ENCODE measurements around the gene TMED1.

Gene TMED1

DNA sequence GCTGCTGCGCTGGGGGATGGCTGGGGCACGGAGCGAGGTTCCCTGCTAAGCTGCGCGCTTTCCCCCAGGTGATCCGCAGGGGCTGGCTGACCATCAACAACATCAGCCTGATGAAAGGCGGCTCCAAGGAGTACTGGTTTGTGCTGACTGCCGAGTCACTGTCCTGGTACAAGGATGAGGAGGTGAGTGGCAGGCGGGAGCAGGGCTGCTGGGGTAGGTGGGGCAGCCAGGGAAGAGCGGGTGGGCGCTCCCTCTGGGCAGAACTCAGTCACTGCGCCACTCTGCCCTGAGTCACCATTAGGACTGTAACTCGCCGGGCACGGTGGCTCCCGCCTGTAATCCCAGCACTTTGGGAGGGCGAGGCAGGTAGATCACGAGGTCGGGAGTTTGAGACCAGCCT lies 23.8 kb downstream of the TMED1 start:
- Histone ChIP-seq H3K9ac (ENCODE audit: low read depth, low read length) (no peak overlapping the region), H3K27me3 (ENCODE audit: control insufficient read depth, insufficient read depth, low read length) (no peaks in the 10 kb centered on the region), H3K4me1 (ENCODE audit: control insufficient read depth, insufficient read depth, low read length) (no peaks in the 10 kb centered on the region), H3K36me3 (ENCODE audit: control insufficient read depth, insufficient read depth, low read length) (peaks cover 29% of the 10 kb centered on the region), H3K4me3 (ENCODE audit: low read depth, low read length) (no peak overlapping the region), H3K9me3 (ENCODE audit: control insufficient read depth, insufficient read depth, low read length) (no peaks in the 10 kb centered on the region)

DNA sequence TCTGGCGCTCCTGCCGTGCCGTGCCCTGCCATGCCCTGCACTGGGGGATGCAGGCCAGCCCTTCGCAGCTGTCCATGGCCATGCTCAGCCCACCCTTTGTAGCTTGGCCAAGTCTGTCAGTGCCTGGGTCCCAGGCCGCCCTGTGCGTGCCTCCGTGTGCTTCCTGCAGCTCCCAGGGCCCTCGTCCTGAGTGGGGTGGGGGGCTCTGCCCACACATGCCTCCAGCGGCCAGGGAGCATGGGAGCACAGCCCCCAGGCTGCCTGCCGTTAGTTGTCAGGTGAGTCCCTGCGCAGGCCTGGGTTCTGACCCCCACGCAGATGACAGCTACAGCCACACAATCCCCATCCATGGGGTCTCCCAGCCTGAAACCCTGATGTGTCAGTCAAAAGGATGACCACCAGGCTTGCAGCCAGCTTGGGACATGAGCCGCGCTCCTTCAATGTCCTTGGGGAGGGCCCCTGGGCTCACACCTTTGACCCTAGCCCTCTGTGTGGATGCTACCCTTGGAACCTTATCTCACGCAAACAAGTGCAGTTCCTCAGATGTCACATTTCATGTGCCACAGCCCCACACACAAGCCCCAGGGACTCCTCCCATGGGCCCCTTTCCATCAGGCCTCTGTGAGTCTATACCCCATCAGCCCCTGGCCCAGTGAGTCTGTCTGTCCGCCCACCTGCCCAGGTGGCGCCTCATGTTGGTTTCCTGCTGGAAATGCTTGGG lies 24.5 kb downstream of the TMED1 start:
- Histone ChIP-seq H3K4me1 (ENCODE audit: control insufficient read depth, insufficient read depth, low read length) (no peaks in the 10 kb centered on the region), H3K9ac (ENCODE audit: low read depth, low read length) (no peak overlapping the region), H3K4me3 (ENCODE audit: low read depth, low read length) (no peak overlapping the region), H3K36me3 (ENCODE audit: control insufficient read depth, insufficient read depth, low read length) (peaks cover 27% of the 10 kb centered on the region), H3K27me3 (ENCODE audit: control insufficient read depth, insufficient read depth, low read length) (no peaks in the 10 kb centered on the region), H3K9me3 (ENCODE audit: control insufficient read depth, insufficient read depth, low read length) (no peaks in the 10 kb centered on the region)

DNA sequence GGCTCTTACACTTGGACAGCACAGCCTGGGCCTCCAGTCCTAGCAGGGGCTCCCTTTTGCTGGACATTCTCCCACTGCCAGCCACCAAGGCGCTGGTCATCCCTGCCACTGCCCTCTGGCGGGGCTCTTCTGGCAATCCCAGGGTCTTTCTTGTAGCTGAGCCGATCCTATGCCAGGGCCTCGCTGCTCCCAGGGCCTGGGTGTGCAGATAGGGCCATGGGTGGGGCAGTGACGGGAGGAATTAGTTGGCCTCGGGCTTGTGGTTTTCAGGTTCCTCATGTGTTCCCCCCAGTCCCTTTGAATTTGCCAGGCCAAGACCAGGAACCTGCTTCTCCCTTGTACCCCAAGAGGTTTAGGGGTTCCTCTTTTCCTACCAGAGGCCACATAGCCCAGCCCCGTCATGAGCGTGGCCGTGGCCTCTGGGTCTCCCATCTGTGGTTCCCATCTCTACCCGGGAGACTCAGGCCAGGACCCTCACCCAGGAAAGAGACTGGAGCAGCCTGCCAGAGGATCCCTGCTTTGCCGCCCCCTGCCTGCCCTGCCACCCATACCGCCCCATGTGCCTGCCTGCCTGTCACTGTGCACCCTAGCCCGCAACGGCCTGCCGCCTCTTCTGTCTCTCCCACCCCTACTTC lies 26.2 kb downstream of the TMED1 start:
- Histone ChIP-seq H3K9ac (ENCODE audit: low read depth, low read length) (no peak overlapping the region), H3K4me3 (ENCODE audit: low read depth, low read length) (no peak overlapping the region), H3K4me1 (ENCODE audit: control insufficient read depth, insufficient read depth, low read length) (no peaks in the 10 kb centered on the region), H3K27me3 (ENCODE audit: control insufficient read depth, insufficient read depth, low read length) (no peaks in the 10 kb centered on the region), H3K36me3 (ENCODE audit: control insufficient read depth, insufficient read depth, low read length) (peaks cover 32% of the 10 kb centered on the region), H3K9me3 (ENCODE audit: control insufficient read depth, insufficient read depth, low read length) (no peaks in the 10 kb centered on the region)

DNA sequence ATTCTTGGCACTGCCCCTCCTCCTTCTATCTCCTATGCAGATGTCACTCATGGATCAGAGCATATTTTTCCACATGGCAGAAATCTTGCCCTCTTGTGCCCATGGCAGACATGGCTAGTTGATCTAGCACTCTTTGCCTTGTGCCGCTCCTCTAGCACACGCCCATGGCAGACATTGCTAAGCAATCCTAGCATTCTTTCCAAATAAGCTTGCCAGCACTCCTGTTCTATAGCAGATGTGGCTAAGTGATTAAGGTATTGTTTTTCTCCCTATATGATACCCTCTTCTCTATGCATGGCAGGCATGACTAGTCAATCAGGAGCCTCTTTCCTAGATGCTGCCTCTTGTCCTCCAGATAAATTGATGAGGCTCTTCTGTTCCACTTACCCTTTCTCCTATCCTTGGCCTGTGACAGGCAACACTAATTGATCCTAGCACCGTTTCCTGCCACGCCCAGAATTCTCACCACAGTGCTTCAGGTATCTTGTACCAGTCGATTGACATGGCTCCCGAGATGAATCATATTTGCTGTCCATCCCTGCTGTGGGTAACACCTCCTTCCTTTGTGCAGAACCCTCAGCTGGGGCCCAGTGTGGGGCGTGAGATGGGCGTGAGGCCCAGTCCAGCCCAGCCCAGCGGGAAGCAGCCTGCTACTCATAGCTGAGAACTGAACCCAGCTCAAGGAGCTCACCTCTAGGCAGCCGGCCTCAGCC lies 26.9 kb downstream of the TMED1 start:
- Histone ChIP-seq H3K4me1 (ENCODE audit: control insufficient read depth, insufficient read depth, low read length) (no peaks in the 10 kb centered on the region), H3K36me3 (ENCODE audit: control insufficient read depth, insufficient read depth, low read length) (peaks cover 32% of the 10 kb centered on the region), H3K9ac (ENCODE audit: low read depth, low read length) (no peak overlapping the region), H3K27me3 (ENCODE audit: control insufficient read depth, insufficient read depth, low read length) (no peaks in the 10 kb centered on the region), H3K9me3 (ENCODE audit: control insufficient read depth, insufficient read depth, low read length) (no peaks in the 10 kb centered on the region), H3K4me3 (ENCODE audit: low read depth, low read length) (no peak overlapping the region)

DNA sequence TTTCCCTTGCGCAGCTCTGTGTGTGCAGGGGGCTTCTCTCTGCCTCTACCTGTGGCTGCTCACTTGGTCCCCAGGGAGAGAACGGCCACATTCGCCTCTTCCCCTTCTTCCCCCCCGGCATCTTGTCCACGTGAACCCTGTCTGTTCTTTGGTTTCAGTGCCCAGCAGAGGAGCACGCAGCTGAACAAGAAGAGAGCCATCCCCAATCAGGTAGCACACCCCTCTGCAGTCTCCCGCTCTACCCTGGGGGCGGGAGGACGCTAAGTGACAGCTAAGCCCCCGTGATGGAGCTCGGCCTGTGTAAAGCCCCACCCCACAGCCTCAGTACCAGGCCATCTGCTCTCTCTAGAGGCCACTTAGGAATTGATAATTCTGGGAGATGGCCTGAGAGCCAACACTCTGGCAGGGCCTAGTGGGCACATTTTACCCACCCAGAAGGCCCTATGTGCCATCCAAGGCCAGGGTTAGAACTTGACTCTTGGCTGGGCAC lies 30.2 kb downstream of the TMED1 start:
- no peaks in the 10 kb centered on the region for H3K4me1 ChIP-seq (ENCODE audit: control insufficient read depth, insufficient read depth, low read length)
- H3K4me3 ChIP-seq (ENCODE audit: low read depth, low read length), result no peak overlapping the region
- peaks cover 35% of the 10 kb centered on the region for H3K36me3 ChIP-seq (ENCODE audit: control insufficient read depth, insufficient read depth, low read length)
- H3K9ac ChIP-seq (ENCODE audit: low read depth, low read length), result no peak overlapping the region
- H3K9me3 ChIP-seq (ENCODE audit: control insufficient read depth, insufficient read depth, low read length), result no peaks in the 10 kb centered on the region
- no peaks in the 10 kb centered on the region for H3K27me3 ChIP-seq (ENCODE audit: control insufficient read depth, insufficient read depth, low read length)

DNA sequence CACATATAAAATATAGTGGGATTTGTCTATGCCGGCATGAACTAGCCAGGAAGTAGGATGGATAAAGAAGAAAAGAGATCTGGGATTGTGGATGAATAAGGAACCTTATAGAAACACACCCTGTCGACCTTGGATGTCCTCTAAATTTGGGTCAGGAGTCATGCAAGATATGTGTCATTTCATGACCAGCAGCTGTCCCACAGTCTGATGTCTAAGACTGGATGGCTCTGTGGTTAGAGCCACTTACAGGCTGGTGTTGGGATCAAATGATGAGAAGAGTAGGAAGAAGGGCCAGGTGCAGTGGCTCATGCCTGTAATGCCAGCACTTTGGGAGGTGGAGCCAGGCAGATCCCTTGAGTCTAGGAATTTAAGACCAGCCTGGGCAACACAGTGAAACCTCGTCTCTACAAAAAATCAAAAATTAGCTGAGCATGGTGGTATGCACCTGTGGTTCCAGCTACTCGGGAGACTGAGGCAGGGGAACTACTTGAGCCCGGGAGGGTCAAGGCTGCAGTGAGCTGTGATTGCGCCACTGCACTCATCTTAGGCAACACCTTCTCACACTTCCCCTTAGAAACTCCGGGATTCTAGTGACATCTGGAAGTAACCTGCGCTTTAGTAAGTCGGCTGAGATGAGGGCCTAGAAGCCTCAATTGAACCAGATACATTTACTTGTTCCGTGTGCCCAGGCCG lies 30.8 kb downstream of the TMED1 start:
- no peaks in the 10 kb centered on the region for H3K4me1 ChIP-seq (ENCODE audit: control insufficient read depth, insufficient read depth, low read length)
- H3K9ac ChIP-seq (ENCODE audit: low read depth, low read length), result no peak overlapping the region
- no peaks in the 10 kb centered on the region for H3K9me3 ChIP-seq (ENCODE audit: control insufficient read depth, insufficient read depth, low read length)
- no peaks in the 10 kb centered on the region for H3K27me3 ChIP-seq (ENCODE audit: control insufficient read depth, insufficient read depth, low read length)
- H3K36me3 ChIP-seq (ENCODE audit: control insufficient read depth, insufficient read depth, low read length), result peaks cover 36% of the 10 kb centered on the region
- no peak overlapping the region for H3K4me3 ChIP-seq (ENCODE audit: low read depth, low read length)

DNA sequence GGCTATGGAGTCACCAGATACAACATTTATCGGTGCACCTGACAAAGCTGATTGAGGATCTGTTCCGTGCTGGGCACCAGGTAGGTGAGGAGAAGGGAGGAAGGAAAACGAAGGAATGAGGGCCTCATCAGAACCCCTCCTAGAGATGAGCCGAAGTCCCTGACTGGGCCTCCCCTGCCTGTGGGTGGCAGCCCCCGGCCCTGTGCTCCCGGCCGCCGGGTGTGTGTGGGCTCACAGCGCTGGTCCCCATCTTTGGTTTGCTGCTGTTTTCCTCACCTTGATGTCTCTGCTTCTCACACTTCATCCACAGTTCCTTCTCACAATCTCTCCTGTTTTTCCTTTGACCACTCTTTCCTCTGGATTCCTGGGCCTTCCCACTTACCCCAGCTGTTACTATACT lies 32.8 kb downstream of the TMED1 start:
- no peak overlapping the region for H3K4me3 ChIP-seq (ENCODE audit: low read depth, low read length)
- H3K27me3 ChIP-seq (ENCODE audit: control insufficient read depth, insufficient read depth, low read length), result no peaks in the 10 kb centered on the region
- H3K9me3 ChIP-seq (ENCODE audit: control insufficient read depth, insufficient read depth, low read length), result no peaks in the 10 kb centered on the region
- H3K9ac ChIP-seq (ENCODE audit: low read depth, low read length), result no peak overlapping the region
- H3K4me1 ChIP-seq (ENCODE audit: control insufficient read depth, insufficient read depth, low read length), result no peaks in the 10 kb centered on the region
- peaks cover 26% of the 10 kb centered on the region for H3K36me3 ChIP-seq (ENCODE audit: control insufficient read depth, insufficient read depth, low read length)

DNA sequence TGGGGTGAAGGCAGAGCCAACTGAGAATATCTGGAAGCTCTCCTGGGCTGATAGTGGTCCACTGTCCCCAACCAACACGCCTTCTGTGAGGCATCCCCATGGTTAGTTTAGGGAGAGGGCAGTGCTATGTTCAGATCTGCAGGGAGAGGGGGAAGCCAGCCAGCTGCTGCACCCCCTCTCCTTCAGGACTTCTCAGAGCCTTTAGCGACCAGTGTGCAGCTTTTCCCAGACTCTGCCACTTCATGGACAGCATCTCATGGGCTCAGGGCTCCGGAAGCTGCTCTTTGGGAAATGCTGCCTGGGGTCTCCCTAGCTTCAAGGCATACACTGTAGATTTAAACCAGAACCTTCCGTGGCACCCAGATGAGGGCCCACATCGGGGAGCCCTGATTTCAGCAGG lies 33.5 kb downstream of the TMED1 start:
- no peak overlapping the region for H3K4me3 ChIP-seq (ENCODE audit: low read depth, low read length)
- no peak overlapping the region for H3K9ac ChIP-seq (ENCODE audit: low read depth, low read length)
- no peaks in the 10 kb centered on the region for H3K4me1 ChIP-seq (ENCODE audit: control insufficient read depth, insufficient read depth, low read length)
- no peaks in the 10 kb centered on the region for H3K27me3 ChIP-seq (ENCODE audit: control insufficient read depth, insufficient read depth, low read length)
- H3K36me3 ChIP-seq (ENCODE audit: control insufficient read depth, insufficient read depth, low read length), result peaks cover 29% of the 10 kb centered on the region
- H3K9me3 ChIP-seq (ENCODE audit: control insufficient read depth, insufficient read depth, low read length), result no peaks in the 10 kb centered on the region

DNA sequence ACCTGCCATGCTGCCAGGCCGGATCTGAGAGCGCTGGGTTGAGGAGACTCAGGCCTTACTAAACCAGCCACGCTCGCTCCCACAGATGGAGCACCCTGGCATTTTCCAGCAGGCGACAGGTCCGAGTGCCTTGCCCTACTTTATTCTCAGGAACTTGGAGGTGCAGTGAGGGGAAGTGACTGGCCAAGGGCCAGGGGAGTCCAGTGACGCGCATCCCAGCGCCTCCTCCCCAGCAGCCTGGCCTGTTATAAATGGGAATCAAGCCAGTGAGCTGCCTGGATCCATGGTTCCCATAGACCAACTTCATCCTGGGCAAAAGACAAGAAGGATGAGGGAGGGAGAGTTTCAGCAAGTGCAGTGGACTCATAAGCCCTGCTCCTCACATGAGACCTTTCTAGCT lies 35.5 kb downstream of the TMED1 start:
- Histone ChIP-seq H3K9me3 (ENCODE audit: control insufficient read depth, insufficient read depth, low read length) (no peaks in the 10 kb centered on the region), H3K36me3 (ENCODE audit: control insufficient read depth, insufficient read depth, low read length) (peaks cover 32% of the 10 kb centered on the region), H3K27me3 (ENCODE audit: control insufficient read depth, insufficient read depth, low read length) (no peaks in the 10 kb centered on the region), H3K4me3 (ENCODE audit: low read depth, low read length) (no peak overlapping the region), H3K4me1 (ENCODE audit: control insufficient read depth, insufficient read depth, low read length) (no peaks in the 10 kb centered on the region), H3K9ac (ENCODE audit: low read depth, low read length) (no peak overlapping the region)

DNA sequence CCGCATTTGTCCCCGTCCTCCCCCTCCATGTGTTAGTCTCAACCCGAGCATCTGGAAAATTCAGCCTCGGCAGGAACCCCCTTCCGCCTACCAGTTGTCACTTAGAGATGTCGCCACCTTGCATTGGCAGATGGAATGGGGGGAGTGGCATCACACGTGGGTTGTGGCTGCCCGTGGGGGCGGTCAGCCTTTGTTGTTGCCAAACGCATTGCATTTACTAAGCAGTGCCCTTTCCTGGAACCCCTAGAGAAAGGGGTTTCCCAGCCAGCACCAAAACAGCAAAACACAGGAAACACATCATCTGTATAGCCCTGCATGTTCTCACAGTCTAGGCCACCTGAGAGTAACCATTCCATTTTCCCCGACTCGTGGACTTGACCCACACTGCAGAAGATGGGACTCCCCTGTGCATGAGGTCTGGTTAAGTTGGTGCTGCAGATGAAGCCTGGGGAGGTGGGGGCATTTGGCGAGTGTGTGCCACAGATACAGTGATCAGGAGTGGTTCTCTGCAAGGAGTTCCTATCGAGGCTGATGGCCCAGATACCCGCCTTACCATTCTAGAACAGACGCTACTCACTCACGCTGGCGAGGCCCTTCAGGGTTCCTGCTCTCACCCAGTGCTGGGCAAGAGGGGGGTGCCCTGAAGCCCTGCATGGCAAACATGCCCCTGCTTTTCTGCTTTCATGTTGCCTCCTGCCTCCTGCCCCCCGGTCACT lies 38.3 kb downstream of the TMED1 start:
- Histone ChIP-seq H3K4me1 (ENCODE audit: control insufficient read depth, insufficient read depth, low read length) (no peaks in the 10 kb centered on the region), H3K9me3 (ENCODE audit: control insufficient read depth, insufficient read depth, low read length) (no peaks in the 10 kb centered on the region), H3K4me3 (ENCODE audit: low read depth, low read length) (no peak overlapping the region), H3K36me3 (ENCODE audit: control insufficient read depth, insufficient read depth, low read length) (peaks cover 32% of the 10 kb centered on the region), H3K27me3 (ENCODE audit: control insufficient read depth, insufficient read depth, low read length) (no peaks in the 10 kb centered on the region), H3K9ac (ENCODE audit: low read depth, low read length) (no peak overlapping the region)

DNA sequence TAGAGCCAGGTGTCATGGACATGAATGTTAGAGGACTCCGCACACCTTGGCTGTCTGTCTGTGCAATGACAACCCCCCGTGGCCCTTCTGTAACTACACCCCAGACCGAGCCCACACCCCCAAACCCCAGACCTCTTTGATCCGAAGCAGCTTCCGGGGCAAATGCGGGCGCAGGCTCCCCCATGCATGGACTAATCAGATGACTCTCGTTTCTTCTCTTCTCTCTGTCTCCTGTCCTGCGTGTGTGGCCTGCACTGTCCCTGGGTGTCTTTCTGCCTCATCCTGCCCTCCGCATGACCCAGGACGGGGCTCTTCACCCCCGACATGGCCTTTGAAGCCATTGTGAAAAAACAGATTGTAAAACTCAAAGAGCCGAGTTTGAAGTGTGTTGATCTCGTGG lies 38.9 kb downstream of the TMED1 start:
- Histone ChIP-seq H3K9ac (ENCODE audit: low read depth, low read length) (no peak overlapping the region), H3K4me3 (ENCODE audit: low read depth, low read length) (no peak overlapping the region), H3K4me1 (ENCODE audit: control insufficient read depth, insufficient read depth, low read length) (no peaks in the 10 kb centered on the region), H3K27me3 (ENCODE audit: control insufficient read depth, insufficient read depth, low read length) (no peaks in the 10 kb centered on the region), H3K9me3 (ENCODE audit: control insufficient read depth, insufficient read depth, low read length) (no peaks in the 10 kb centered on the region), H3K36me3 (ENCODE audit: control insufficient read depth, insufficient read depth, low read length) (peaks cover 29% of the 10 kb centered on the region)

All from iPS-15b (cell line).